GOT3 (cell line): ENCODE data around the gene ZC3H12D.

Experiments used
- DNase-seq: peaks from one replicate; lab custom pipeline; 2025; ENCODE audit warnings: mixed read lengths; lab: John Stamatoyannopoulos, UW

The ZC3H12D gene

DNA sequence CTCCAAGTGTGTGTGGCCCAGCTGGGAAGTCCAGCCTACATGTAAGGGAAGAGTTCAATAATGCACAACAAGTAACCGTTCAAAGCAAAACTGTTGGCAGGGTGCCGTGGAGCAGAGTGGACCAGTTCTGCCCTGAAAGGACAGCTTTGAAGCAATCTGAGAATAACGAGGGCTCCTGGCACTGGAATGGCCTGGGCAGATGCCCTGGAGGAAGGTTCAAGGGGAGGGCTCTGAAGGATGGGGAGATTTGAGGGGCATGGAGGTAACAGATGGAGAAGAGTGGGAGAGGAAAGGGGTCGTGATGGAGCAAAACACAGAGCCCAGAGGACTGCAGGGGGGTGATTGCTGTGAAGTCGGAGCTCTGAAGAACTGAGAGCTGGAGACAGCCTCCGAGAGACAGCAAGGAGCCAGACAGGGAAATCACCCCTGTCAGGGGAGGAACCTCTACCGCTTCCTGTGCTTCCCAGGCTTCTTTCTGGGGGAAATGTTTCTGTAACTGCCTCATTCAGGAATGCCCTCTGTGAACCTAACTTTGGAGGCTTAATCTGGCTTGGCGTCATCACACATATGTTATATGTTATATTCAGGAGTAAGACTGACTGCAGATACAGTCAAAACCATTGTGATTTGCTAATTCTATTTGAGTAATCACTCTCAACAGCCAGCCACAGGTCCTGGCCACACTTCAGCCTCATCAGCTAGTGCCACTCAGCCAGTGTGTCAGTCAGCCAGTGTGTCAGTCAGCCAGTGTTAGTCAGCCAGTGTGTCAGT, 41.2 kb downstream of the ZC3H12D start:
- DNase-seq = no peak

DNA sequence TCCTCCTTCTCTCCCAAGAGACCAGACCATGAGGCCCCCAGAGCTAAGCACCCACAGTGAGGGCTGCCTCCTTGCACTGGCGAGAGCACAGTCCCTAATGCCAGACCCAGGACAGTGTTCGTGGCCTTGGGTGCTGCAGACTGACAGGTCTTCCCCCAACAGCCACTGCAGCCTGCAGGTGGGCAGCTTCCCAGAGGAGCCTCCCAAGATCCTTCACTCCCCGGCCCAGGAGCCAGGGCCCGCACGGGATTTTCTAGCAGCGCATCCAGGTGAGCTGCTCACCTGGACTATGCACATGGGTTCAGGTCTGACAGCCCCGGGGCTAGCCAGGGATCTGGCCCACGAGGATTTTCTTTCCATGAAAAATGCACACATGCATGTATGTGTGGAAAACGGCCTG, 43.1 kb downstream of the ZC3H12D start:
- no peak for DNase-seq

- no peak for DNase-seq
Observed at GRCh38 chr6:149440735-149441671, 43.8 kb downstream of the ZC3H12D start.

- DNase-seq = no peak
Observed at GRCh38 chr6:149439626-149440025, 45.2 kb downstream of the ZC3H12D start.

DNA sequence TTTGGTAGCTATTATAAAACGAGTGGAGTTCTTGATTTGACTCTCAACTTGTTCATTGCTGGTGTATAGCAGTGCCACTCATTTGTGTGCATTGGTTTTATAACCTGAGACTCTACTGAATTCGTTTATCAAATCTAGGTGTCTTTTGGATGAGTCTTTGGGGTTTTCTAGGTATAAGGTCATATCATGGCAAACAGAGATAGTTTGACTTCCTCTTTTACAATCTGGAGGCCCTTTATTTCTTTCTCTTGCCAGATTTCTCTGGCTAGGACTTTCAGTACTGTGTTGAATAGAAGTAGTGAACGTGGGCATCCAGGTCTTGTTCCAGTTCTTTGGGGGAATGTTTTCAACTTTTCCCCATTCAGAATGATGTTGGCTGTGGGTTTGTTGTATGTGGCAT, 46.0 kb downstream of the ZC3H12D start:
- DNase-seq = no peak

GRCh38 chr6:149437212-149437611, 47.6 kb downstream of the ZC3H12D start:
- no peak for DNase-seq

DNA sequence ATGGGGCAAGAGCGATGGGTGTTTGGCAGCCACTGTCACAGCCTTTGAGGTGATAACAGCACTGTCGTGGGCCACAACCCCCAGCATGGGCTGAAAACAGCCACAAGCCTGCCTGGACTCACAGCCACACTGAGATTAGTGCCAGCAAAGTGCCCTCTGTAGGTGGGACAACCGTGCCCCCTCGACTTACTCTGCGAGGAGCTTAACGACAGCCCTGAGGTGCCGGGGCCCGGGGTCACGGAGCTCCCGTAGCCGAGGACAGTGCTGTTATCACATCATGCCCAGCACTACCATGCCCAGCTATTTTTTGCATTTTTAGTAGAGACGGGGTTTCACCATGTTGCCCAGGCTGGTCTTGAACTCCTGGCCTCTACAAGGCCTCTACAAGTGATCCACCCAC, 48.2 kb downstream of the ZC3H12D start:
- no peak for DNase-seq

GRCh38 chr6:149435919-149436586, 48.8 kb downstream of the ZC3H12D start:
- DNase-seq = no peak

- DNase-seq = no peak
Observed at GRCh38 chr6:149433881-149434280, 50.9 kb downstream of the ZC3H12D start.

DNA sequence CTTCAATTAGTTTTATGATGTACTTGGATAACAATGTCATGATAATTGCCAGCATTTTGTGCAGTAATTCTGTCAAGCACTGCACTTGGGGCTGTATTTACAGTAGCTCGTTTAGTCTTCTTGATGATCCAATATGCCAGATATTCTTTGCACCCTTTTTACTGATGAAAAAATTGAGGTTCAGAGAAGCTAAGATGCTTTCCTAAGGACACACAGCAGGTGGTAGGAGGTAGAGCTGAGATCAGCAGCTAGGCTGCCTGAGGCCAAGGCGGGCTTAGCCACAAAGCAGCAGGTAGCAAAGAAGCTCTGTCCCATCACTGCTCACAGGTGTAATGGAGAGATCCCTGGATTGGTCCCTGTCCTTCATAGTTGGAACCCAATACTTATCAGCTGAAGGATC, 51.4 kb downstream of the ZC3H12D start:
- DNase-seq = no peak

- peak; percentile 61 for DNase-seq
Observed at GRCh38 chr6:149431905-149432775, 52.7 kb downstream of the ZC3H12D start.

DNA sequence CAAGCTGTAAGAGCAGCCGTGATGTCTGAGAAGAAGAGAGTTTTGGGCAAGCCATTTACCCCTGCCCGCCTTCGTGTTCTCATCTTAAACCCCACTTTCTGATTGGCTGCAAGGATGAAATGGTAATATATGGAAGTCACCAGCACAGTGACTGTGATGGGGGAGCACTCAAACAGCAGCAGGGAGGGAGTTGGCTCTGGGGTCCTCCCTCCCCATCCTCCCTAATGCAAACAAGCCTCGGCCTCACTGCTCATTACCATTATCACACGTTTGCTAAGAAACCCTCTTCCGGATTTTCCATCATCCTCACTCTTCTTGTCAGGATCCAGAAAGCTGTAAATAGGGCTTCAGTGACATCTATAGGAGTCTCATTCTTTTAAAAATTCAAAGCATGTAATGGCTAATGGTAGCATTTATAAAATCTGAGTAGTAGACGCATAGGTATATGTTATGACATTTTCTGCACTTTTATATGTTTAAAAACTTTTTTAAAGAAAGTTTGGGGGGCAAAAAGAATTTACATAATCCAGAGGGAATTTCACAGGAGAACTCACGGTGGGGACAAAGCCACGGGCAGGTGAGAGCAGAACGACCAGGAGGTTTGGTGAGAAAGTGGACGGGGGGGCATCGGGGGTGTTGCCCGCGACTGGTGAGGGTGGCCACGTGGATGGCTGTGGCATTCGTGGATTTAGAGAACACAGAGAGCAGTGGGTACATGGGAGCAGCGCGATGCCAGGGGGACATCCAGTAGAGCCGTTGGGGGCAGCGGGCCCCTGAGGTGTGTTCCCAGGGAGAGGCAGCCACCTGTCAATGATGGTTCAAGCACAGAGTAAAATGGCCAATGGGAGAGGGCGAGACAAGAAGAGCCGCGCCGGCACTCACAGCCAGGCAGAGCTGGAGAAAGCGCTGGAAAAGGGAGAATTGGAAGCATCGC, 55.1 kb downstream of the ZC3H12D start:
- DNase-seq = no peak

- DNase-seq = no peak
Observed at GRCh38 chr6:149428606-149429005, 56.2 kb downstream of the ZC3H12D start.

GRCh38 chr6:149425754-149426153, 59.1 kb downstream of the ZC3H12D start:
- DNase-seq = no peak

- no peak for DNase-seq
Observed at GRCh38 chr6:149425224-149425623, 59.6 kb downstream of the ZC3H12D start.

DNA sequence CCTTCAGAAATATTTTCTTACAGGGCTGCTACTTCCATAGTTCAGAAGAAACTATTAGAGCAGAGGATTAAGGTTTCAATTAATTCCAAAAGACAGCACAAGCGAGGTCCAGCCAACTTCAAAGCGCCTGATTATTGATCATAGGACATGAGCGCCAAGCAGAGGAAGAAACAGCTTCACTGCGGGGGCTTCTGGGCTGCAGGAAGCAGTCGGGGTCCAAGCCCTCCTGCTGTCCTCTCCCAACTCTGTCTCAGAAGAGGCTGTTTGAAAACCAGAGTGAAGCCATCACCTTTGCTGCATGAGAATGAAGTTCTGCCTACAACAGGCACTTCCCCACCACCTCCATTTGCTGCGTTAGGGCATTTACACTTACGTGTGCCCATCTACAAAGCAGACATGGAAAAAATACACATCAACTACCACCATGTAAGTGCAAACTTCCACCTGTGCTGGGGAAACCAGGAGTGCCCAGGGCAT, 60.8 kb downstream of the ZC3H12D start:
- no peak for DNase-seq

DNA sequence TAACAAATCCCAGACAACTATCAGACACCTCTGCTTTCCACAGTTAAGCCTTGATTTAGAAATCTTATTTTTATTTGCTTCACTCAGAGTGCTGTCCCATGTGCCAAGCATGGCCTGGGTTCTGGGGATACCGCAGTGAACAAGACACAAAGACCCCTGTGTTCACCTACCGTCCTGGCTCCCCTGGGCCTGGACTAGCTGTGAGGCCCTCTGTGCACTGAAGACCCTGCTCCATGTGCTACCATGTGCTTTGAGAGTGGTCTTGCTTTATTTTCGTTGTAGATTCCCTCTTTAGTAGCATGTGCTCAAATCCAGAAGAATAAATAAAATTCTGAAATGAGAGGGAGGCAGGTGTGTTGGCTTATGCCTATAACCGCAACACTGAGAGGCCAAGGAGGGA, 62.2 kb downstream of the ZC3H12D start:
- no peak for DNase-seq

GRCh38 chr6:149421132-149421531, 63.7 kb downstream of the ZC3H12D start:
- no peak for DNase-seq

DNA sequence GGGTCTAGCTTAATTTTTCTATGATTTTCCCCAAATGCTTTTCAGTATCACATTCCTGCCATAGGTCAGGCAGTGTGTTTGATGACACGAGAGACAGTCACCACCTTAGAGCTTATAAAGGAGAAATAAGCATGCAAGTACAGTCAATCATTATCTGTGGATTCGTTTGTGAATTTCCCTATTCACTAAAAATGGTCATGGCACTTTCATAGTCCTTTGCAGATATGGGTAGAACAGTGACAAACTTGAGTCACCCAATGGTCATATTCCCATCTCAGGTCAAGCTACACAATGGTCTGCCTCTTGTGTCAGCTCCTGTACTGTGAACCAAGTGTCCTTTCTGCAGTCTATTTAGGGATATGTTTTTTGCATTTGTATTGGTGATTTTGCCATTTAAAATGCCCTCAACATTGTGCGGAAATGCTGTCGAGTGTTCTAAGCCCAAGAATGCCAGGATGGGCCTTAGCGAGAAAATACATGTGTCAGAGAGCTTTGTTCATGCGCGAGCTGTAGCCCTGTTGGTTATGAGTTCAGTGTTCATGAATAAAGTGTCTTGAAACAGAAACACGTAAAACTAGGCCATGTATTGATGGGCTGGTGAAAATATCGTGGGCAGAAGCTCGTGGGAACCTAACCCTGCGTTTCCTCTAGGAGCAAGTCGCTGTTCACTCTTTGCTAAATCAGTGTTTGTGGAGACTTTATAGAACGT, 65.0 kb downstream of the ZC3H12D start:
- no peak for DNase-seq

DNA sequence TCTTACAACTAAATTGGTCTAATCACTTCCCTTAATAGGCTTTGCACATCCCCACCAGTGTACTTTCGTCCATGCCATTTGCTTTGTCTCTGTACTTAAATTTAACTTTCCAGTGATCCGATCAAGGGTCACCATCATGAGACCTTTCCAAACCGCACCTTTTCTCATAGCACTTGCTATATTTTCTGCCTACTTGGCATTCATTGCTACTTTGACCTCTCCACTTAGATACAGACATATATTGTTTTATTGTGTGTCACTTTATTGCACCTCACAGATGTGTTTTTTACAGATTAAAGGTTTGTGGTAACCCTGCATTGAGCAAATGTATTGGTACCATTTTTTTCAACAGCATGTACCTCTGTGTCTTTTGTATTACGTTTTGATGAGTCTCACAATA, 70.0 kb downstream of the ZC3H12D start:
- DNase-seq = no peak
